GM04504 (cell line): Measurements from ENCODE around the gene ZNF628.

Experiments
- DNase-seq: peaks from one replicate; pipeline ENCODE4 v3.0.0-alpha.2; 2012; ENCODE audit warnings: low read depth

Gene ZNF628

DNA sequence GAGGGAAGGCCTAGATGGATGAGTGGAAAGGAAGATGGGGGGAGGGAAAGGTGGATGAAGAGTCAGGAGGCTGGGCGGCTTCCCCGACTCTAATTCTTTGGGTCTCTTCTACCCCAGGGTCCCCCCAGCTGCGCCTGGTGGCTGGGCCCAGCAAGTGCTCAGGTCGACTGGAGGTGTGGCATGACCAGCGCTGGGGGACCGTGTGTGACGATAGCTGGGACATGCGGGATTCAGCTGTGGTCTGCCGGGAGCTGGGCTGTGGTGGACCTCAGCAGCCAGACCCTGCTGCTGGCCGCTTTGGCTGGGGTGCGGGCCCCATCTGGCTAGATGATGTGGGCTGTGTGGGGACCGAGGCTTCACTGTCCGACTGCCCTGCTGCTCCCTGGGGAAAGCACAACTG, 21.3 kb downstream of the ZNF628 start:
- no peak for DNase-seq

DNA sequence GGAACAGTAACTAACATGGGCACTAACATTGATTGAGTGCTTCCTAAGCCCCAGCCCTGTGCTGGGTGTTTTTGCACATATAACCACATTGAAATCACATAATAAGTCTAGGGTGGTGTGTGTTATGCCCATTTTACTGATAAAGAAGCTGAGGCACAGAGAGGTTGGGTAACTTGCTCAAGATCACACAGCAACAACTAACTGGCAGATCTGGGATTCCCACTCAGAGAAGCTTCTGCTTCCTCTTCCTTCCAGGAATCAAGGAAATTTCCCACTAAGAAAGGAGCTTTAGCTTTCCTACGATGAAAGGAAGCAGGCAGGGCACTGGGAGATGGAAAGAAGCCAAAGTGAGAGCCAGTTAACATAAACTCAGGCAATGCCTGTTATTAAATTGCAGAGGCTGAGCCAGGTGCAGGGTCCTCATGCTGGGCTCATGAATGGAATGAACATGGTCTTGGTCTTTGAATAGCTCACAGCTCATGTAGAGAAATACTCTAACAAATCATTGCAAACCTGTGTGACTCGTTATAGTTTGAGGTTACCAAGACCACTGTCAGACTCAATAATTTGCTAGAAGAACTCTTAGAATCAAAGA, 21.9 kb downstream of the ZNF628 start:
- DNase-seq: no peak

- no peak for DNase-seq
These were observed 24.0 kb downstream of the ZNF628 start for GRCh38 chr19:55500368-55500952.

- DNase-seq: no peak
These were observed 26.0 kb downstream of the ZNF628 start for GRCh38 chr19:55502197-55502952.

- no peak for DNase-seq
These were observed 26.7 kb downstream of the ZNF628 start for GRCh38 chr19:55503157-55503501.

GRCh38 chr19:55503502-55504251, 27.3 kb downstream of the ZNF628 start:
- DNase-seq: peak; percentile 73

DNA sequence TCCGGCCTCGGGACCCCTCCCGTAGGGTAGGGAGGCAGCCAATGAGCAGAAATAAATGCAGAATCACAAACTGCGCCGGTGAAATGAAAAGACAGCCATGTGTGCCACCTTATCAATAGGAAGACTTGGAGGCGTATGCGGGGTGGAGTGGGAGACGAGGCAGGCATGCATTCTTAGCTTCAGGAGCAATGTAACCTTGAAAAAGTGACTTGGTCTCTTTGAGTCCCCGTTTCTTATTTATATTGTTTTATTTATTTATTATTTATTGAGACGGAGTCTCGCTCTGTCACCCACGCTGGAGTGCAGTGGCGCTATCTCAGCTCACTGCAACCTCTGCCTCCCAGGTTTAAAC, 27.8 kb downstream of the ZNF628 start:
- no peak for DNase-seq

DNA sequence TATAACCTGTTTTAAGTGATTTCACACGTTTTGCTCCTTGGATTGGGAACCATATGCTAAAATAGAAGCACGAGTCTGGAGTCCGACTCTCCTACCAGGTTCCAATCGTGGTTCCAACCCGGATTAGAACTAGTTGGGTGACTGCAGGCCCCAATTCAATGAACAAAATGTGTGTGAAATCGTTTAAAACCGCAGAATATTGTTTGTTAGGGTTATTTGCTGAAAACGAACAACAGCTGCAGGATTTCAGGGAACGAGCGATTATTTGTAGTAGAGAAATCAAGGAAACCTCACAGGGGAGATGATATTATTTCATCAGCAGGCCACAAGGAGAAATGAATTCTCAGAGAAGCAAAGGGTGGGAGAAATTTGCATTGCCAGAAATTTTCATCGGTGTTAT, 28.6 kb downstream of the ZNF628 start:
- DNase-seq: no peak

GRCh38 chr19:55508120-55508519, 31.7 kb downstream of the ZNF628 start:
- DNase-seq: no peak

DNA sequence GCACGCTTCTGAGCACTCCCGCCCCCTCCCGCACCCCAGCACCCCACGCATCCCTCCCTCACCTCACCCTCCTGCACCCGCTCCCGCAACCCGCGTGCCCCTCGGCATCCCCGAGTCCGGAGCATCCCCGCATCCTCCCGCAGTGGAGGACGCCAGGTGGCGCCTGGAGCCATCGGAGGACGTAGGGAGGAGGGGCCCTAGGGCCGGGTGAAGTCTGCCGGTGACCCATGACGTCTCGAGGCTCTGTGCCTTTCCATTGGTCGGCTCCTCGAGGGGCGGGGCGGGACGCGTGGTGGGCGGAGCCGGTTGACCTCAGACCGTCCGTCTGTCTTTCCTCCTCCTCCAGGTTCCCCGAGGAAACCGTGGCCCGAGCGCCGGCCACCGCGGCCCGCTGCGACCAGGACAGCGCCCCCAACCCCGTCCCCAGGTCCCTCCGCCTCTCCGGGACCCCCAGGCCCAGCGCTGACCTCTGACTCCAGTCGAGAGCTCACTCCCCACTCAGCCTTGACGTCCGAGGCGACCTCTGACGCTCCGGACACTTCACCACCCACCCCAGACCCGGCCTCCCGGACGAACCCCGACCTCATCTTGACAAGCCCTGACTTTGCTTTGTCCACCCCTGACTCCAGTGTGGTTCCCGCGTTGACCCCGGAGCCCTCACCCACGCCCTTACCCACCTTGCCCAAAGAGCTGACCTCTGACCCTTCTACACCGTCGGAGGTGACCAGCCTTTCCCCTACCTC, 40.6 kb downstream of the ZNF628 start:
- peak; percentile 78 for DNase-seq

- peak; percentile 66 for DNase-seq
These were observed 43.3 kb downstream of the ZNF628 start for GRCh38 chr19:55519451-55520311.

DNA sequence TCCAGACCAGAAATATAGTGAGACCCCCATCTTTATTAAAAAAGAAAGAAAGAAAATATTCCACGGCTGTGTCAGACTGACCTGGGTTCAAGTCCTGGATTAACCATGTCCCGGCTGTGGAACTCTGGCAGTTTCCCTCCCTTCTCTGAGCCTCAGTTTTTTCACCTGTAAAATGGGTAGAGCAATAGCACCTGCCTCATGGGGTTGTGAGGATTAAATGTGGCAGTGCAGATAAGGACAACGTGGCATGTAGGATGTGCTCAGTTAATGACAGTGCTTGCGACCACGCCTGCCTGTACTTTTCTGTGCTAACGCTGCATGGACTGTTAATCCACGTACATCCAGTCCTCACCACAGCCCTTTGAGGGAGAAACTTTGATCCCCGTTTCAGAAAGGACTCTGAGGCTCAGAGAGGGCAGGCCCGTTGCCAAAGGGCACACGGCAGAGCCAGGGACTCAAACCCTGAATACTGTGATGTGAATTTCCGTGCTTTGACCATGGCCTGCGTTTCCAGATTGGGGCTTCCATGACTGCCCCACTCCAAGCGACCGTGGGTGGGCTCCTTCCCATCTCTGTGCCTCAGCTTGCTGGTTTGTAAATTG, 44.4 kb downstream of the ZNF628 start:
- no peak for DNase-seq

- DNase-seq: no peak
These were observed 49.1 kb downstream of the ZNF628 start for GRCh38 chr19:55525289-55526101.

DNA sequence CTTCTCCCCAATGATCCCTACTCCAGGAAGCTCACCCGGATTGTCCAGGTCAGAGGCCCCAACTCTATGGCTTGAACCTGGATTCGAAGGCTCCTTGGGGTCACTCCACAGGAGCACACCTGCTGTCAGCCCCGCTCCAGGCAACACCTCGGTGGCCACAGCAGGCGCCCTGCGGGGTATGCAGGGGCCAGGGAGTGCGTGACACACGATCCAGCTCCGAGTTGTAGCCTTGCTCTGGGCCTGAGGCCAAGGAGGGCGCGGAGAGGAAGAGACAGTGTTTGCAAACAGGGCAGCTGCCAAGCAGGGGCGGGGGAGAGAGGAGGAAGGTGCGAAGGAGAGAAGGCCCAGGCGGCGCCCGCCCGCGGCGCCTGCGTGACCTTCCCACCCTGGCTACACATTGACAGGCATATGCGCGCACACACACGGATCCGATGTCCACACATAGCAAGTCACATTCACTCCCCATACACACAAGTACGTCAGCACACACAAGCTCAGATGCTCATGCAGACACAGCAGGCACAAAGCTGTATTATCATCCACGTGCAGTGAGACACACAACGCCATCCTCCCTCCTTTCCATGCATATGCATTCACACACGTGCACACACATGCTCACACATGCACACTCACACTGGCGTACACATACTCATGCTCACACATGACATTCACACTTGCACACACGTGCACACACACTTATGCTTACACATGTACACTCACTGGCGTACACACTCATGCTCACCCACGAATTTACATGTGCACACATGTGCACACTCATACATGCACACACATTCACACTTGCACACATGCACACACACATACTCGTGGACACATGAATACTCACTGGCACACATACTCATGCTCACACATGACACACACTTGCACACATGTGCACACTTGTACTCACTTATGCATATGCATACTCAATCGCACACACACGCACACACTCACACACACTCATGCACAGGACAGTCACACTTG, 50.1 kb downstream of the ZNF628 start:
- DNase-seq: no peak

- DNase-seq: no peak
These were observed 51.0 kb downstream of the ZNF628 start for GRCh38 chr19:55527197-55528029.

GRCh38 chr19:55528030-55528803, 51.8 kb downstream of the ZNF628 start:
- no peak for DNase-seq

GRCh38 chr19:55529636-55530234, 53.3 kb downstream of the ZNF628 start:
- no peak for DNase-seq
